Globus pallidus (tissue), 1 donor: ENCODE results near the gene SERPINF2.
"Not testable (repeated sequence)": the region's sequence is repeated elsewhere in the genome, so short reads cannot be mapped to it uniquely, and the experiment has no call there.

ENCODE experiments used
- DNase-seq: peaks from one replicate; pipeline ENCODE4 v3.0.0-alpha.2; 2015; ENCODE audit warnings: low spot score

SERPINF2 gene

GRCh38 chr17:1735418-1735817 is 7.3 kb upstream of the SERPINF2 start:
- DNase-seq, result no peak

- DNase-seq, result no peak
These were observed 6.8 kb upstream of the SERPINF2 start for GRCh38 chr17:1735834-1736347.

- DNase-seq, result no peak
These were observed 6.1 kb upstream of the SERPINF2 start for GRCh38 chr17:1736348-1737281.

GRCh38 chr17:1737531-1738291 is 5.0 kb upstream of the SERPINF2 start:
- DNase-seq, result no peak

- not testable (repeated sequence) for DNase-seq
These were observed 772 bp upstream of the SERPINF2 start for GRCh38 chr17:1741899-1742298.

GRCh38 chr17:1743088-1743439 is 393 bp downstream of the SERPINF2 start:
- no peak for DNase-seq

GRCh38 chr17:1744551-1745512 is 2.2 kb downstream of the SERPINF2 start:
- DNase-seq, result no peak

GRCh38 chr17:1745513-1746020 is 2.9 kb downstream of the SERPINF2 start:
- DNase-seq, result no peak

- DNase-seq, result no peak
These were observed 4.4 kb downstream of the SERPINF2 start for GRCh38 chr17:1746975-1747543.

- no peak for DNase-seq
These were observed 8.0 kb downstream of the SERPINF2 start for GRCh38 chr17:1750628-1751027.

GRCh38 chr17:1752425-1753262 is 10.0 kb downstream of the SERPINF2 start:
- no peak for DNase-seq

GRCh38 chr17:1753767-1754429 is 11.2 kb downstream of the SERPINF2 start:
- DNase-seq, result no peak

- DNase-seq, result no peak
These were observed 11.9 kb downstream of the SERPINF2 start for GRCh38 chr17:1754430-1755112.

- DNase-seq, result no peak
These were observed 12.7 kb downstream of the SERPINF2 start for GRCh38 chr17:1755252-1755826.

- no peak for DNase-seq
These were observed 13.2 kb downstream of the SERPINF2 start for GRCh38 chr17:1755827-1756262.

- DNase-seq, result no peak
These were observed 16.1 kb downstream of the SERPINF2 start for GRCh38 chr17:1758807-1759206.

GRCh38 chr17:1759529-1759928 is 16.9 kb downstream of the SERPINF2 start:
- no peak for DNase-seq

GRCh38 chr17:1762233-1762900 is 19.7 kb downstream of the SERPINF2 start:
- no peak for DNase-seq
